Tibial artery (tissue), 4 donors: ENCODE results near the gene MIS18A.

ENCODE experiments used
- DNase-seq, 2 donors: peaks; one replicate each; pipeline ENCODE4 v3.0.0-alpha.2; 2019
- H3K27ac ChIP-seq, 2 donors: fragments of 200-600 bp; sonication (generic) in 1 of 2; 1 replicate in 1 of 2; 2 replicates in 1 of 2; pipeline ENCODE4 v1.5.1; 2018 to 2019; ENCODE audit warnings: mild to moderate bottlenecking in 1 of 2
- H3K27me3 ChIP-seq, 2 donors: fragments of 200-600 bp; sonication (generic) in 1 of 2; one replicate each; pipeline versions ENCODE4 v1.5.1 to v1.6.0; 2016 to 2019
- H3K36me3 ChIP-seq, 3 donors: fragments of 200-600 bp; sonication (generic) in 2 of 3; one replicate each; pipeline ENCODE4 v1.5.1; 2016 to 2019; ENCODE audit warnings: mild to moderate bottlenecking in 2 of 3
- H3K4me1 ChIP-seq, 4 donors: fragments of 200-600 bp; sonication (generic) in 2 of 4; 1 replicate in 3 of 4; 2 replicates in 1 of 4; pipeline ENCODE4 v1.5.1; 2016 to 2019
- H3K4me3 ChIP-seq, 2 donors: fragments of 200-600 bp; sonication (generic) in 1 of 2; 1 replicate in 1 of 2; 2 replicates in 1 of 2; pipeline ENCODE4 v1.5.1; 2018 to 2019; ENCODE audit warnings: mild to moderate bottlenecking in 2 of 2
- H3K9me3 ChIP-seq, 3 donors: fragments of 200-600 bp; sonication (generic) in 1 of 3; one replicate each; pipeline ENCODE4 v1.5.1; 2016 to 2019
- CTCF ChIP-seq, 2 experiments: fragments of 200-600 bp in 1 of 2; fragments of 450-650 bp in 1 of 2; IDR thresholded peaks; one replicate each; pipeline ENCODE4 v1.5.1; 2017 to 2019; ENCODE audit warnings: antibody characterized with exemption in 2 of 2, mild to moderate bottlenecking in 1 of 2, moderate library complexity in 1 of 2
- intact Hi-C: fragments of 100-400 bp; cut with DNase I; formaldehyde crosslinking; loops from one replicate; pipeline ENCODE4 v1.15.0; 2023; ENCODE audit warnings: low total_unique reads

The MIS18A gene

GRCh38 chr21:32233722-32234301 lies 45.0 kb downstream of the MIS18A start:
- H3K36me3 ChIP-seq, result no peaks in the 10 kb centered on the region
- no peaks in the 10 kb centered on the region for H3K4me1 ChIP-seq
- no peak overlapping the region for H3K27ac ChIP-seq
- H3K9me3 ChIP-seq, result no peaks in the 10 kb centered on the region
- H3K4me3 ChIP-seq, result no peak overlapping the region
- intact Hi-C loops, result no loop called here
- no peaks in the 10 kb centered on the region for H3K27me3 ChIP-seq
- no peak for TF ChIP-seq CTCF (IDR thresholded peaks at IDR 0.05)
- DNase-seq, result no peak

GRCh38 chr21:32233055-32233546 lies 45.7 kb downstream of the MIS18A start:
- H3K27ac ChIP-seq, result no peak overlapping the region
- no peak overlapping the region for H3K4me3 ChIP-seq
- H3K36me3 ChIP-seq, result no peaks in the 10 kb centered on the region
- H3K27me3 ChIP-seq, result no peaks in the 10 kb centered on the region
- H3K4me1 ChIP-seq, result no peaks in the 10 kb centered on the region
- DNase-seq, result no peak
- intact Hi-C loops, result no loop called here
- H3K9me3 ChIP-seq, result no peaks in the 10 kb centered on the region
- no peak for TF ChIP-seq CTCF (IDR thresholded peaks at IDR 0.05)

- DNase-seq, result no peak
Measured at GRCh38 chr21:32226444-32226843, 52.4 kb downstream of the MIS18A start.

More at GRCh38 chr21:32226444-32226843, 52.4 kb downstream of the MIS18A start:
- H3K27ac ChIP-seq, result no peak overlapping the region
- intact Hi-C loops, result no loop called here
- H3K4me1 ChIP-seq, result no peaks in the 10 kb centered on the region
- no peaks in the 10 kb centered on the region for H3K27me3 ChIP-seq
- H3K36me3 ChIP-seq, result no peaks in the 10 kb centered on the region
- no peak for TF ChIP-seq CTCF (IDR thresholded peaks at IDR 0.05)
- no peak overlapping the region for H3K4me3 ChIP-seq
- H3K9me3 ChIP-seq, result peaks cover 0 to 6% (median 0%) of the 10 kb centered on the region in 3 donors
